Activated CD4-positive, alpha-beta T cell treated with anti-CD3 and anti-CD28 coated beads, Interleukin-10, Interleukin-2, amounts not matched to agents 100 ng/mL and 50 ng/mL, durations not matched to agents 16 hours and 8 hours (primary cell): Measurements from ENCODE around the gene MAGED4.
"Not testable (repeated sequence)": the region's sequence is repeated elsewhere in the genome, so short reads cannot be mapped to it uniquely, and the experiment has no call there.

ENCODE experiments used
- DNase-seq: peaks from one replicate; pipeline ENCODE4 v3.0.0-alpha.2; 2020

Gene MAGED4

DNA sequence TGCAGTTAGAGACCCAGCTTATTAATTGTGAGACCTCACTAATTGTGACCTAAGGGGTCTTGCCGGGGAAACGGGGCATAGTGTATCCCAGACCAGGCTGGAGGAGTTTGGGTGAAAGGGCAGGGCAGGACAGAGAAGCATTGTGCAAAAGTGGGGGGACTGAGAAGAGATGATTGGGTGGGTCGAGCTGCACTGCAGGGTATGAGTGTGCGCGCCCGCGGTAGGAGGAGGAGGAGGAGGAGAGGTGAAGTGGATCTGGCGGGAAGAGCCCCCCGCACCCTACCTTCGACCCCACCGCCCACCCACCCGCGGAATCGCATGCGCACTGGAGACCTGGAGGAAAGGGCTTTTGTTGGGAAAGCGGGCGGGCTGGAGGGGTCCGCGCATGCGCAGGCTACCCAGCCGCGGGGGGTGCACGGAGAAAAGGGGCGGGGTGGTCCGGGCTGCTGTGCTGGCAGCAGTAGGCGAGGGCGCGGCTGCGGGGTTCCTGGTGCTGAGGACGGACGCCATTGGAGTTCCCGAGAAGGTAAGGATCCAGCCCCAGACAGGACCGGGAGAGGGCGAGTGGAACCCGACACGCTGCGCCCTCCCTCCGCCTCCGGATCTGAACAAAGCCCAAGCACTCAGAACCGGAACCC lies at the start of gene MAGED4:
Gene MAGED4, plus strand, starts transcription at position 449 of the 638 bp plus-strand sequence. CDS start 1,035 bp downstream, outside the sequence.
- not testable (repeated sequence) for DNase-seq

GRCh38 chrX:52138830-52139544 lies 45.7 kb upstream of the MAGED4 start:
- no peak for DNase-seq

DNA sequence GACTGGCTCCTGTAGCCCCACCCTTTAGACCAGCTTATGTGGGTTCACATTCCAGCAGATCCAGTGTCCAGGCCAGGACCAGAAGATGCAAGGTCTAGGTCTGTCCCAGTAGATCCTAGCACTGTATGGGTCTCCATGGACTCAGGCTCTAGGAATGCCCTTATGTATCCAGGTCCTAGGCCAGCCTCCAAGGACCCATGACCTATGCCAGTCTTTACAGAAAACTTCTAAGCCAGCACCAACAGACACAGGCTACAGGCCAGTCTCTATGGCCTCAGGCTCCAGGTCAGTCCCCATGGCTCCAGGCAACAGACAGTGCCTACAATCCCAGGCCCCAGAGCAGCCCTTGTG lies 45.2 kb upstream of the MAGED4 start:
- DNase-seq = no peak

GRCh38 chrX:52140020-52140419 lies 44.7 kb upstream of the MAGED4 start:
- no peak for DNase-seq

- DNase-seq = not testable (repeated sequence)
Measured at GRCh38 chrX:52150667-52151066, 34.0 kb upstream of the MAGED4 start.

DNA sequence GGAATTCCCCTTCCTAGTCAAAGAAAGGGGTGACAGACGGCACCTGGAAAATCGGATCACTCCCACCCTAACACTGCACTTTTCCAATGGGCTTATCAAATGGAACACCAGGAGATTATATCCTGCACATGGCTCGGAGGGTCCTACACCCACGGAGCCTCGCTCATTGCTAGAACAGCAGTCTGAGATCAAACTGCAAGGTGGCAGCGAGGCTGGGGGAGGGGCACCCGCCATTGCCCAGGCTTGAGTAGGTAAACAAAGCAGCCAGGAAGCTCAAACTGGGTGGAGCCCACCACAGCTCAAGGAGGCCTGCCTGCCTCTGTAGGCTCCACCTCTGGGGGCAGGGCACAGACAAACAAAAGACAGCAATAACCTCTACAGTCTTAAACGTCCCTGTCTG lies 24.5 kb upstream of the MAGED4 start:
- not testable (repeated sequence) for DNase-seq

DNA sequence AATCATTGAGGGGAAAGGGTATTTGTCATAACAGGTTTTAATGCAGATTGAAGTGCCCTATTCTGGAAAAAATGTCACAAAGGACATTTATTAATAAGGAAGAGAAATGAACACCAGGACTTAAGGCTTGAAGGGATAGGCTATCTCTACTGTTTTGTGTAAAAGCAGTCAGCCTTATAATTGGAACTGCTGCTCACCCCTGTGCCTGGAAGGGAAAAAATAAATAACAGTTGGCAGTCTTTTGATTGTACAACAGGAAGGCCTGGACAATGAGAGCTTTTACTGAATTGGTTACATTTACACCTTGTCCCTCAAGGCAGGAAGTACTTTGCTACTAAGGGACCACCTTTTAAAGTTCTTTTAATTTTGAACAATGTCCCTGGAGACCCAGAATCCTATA lies 17.8 kb upstream of the MAGED4 start:
- no peak for DNase-seq

DNA sequence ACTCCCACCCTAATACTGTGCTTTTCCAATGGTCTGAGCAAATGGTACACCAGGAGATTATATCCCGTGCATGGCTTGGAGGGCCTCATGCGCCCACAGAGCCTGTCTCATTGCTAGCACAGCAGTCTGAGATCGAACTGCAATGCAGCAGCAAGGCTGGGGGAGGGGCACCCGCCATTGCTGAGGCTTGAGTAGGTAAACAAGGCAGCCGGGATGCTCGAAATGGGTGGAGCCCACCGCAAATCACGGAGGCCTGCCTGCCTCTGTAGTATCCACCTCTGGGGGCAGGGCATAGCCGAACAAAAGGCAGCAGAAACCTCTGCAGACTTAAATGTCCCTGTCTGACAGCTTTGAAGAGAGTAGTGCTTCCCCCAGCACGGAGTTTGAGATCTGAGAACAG lies 13.6 kb upstream of the MAGED4 start:
- DNase-seq = not testable (repeated sequence)

GRCh38 chrX:52185078-52185453 lies 378 bp downstream of the MAGED4 start:
- DNase-seq = not testable (repeated sequence)

GRCh38 chrX:52211405-52211804 lies 26.7 kb downstream of the MAGED4 start:
- DNase-seq = not testable (repeated sequence)

GRCh38 chrX:52213276-52213675 lies 28.6 kb downstream of the MAGED4 start:
- no peak for DNase-seq

DNA sequence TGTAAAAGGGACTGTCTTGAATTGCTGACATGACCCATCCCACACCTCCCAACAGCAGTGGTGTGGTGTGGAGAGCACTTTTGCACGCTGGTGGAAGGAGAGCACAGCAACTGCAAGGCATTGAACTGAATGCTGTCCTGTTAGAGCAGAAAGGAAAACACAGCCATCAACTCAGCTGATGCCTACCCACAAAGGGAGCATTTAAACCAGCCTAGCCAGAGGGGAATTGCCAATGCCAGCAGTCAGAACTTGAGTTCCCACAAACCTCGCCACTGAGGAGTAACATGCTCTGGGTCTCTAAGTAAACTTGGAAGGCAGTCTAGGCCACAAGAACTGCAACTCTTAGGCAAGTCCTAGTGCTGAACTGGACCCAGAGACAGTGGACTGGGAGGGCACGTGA lies 31.9 kb downstream of the MAGED4 start:
- no peak for DNase-seq

DNA sequence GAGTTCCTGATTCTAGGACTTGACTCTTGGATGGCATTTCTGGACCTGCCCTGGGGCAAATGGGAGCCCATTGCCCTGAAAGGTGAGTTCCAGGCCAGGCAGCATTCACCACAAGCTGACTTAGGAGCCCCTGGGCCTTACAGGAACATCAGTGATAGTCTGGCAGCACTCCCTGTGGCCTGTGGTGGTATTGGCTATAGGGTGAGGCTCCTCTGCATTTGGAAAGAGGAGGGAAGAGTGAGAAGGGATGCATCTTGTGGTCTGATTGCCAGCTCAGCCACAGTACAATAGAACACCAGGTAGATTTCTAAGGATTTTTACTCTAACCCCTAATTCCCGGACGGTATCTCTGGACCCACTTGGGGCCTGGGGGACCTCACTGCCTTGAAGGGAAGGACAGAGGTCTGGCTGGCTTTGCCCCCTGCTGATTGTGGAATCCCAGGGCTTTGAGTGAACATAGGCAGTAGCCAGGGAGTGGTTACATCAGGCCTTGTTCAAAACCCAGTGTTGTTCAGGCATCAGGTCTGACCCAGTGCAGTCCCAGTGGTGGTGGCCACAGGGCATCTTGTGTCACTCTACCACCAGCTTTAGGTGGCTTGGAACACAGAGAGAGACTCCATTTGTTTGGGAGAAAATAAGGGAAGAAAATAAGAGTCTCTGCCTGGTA lies 32.9 kb downstream of the MAGED4 start:
- no peak for DNase-seq

DNA sequence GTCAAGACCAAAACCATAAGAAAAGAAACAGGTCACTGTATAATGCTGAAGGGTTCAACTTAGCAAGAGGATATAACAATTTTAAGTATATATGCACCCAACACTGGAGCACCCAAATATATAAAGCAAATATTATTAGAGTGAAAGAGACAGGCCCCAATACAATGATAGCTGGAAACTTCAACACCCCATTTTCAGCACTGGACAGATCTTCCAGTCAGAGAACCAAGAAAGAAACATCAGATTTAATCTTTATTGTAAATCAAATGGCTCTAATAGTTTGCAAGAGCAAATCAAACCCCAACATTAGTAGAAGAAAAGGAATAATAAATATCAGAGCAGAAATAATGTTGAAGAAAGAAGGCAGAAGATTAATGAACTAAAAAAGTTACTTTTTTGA lies 36.2 kb downstream of the MAGED4 start:
- no peak for DNase-seq
